Right atrium auricular region (tissue), 2 donors: Measurements from ENCODE around the gene MYLIP. TPM values are rescaled to one million over a fixed set of nuclear protein-coding genes. Genes with fewer than 3 reads are reported as not detected.

ENCODE experiments used
- DNase-seq: peaks from one replicate; pipeline ENCODE4 v3.0.0-alpha.2; 2019; ENCODE audit warnings: low spot score
- H3K27ac ChIP-seq, 2 donors: fragments of 200-600 bp; sonication (generic); 1 replicate in 1 of 2; 2 replicates in 1 of 2; pipeline ENCODE4 v1.5.1; 2016 to 2019
- H3K27me3 ChIP-seq, 2 donors: fragments of 200-600 bp; sonication (generic); one replicate each; pipeline versions ENCODE4 v1.5.1 to v1.6.0; 2017 to 2019
- H3K36me3 ChIP-seq: fragments of 200-600 bp; sonication (generic); one replicate; pipeline ENCODE4 v1.5.1; 2016
- H3K4me1 ChIP-seq, 2 donors: fragments of 200-600 bp; sonication (generic); one replicate each; pipeline versions ENCODE4 v1.5.1 to v1.6.0; 2017 to 2019
- H3K4me3 ChIP-seq, 2 donors: fragments of 200-600 bp; sonication (generic); 1 replicate in 1 of 2; 2 replicates in 1 of 2; pipeline ENCODE4 v1.5.1; 2017 to 2019; ENCODE audit warnings: mild to moderate bottlenecking in 1 of 2, moderate library complexity in 1 of 2
- H3K9me3 ChIP-seq, 2 donors: fragments of 200-600 bp; sonication (generic); one replicate each; pipeline ENCODE4 v1.5.1; 2019
- CTCF ChIP-seq, 2 donors: fragments of 200-600 bp; sonication (generic); IDR thresholded peaks; one replicate each; pipeline ENCODE4 v1.5.1; 2019; ENCODE audit warnings: antibody characterized with exemption in 2 of 2
- total RNA-seq, 2 donors: library from RNA; depleted of rRNA; stranded (reverse); fragments of >200 nt; gene quantifications; one replicate each; pipeline ENCODE4 v1.1.0, GENCODE V29; 2016

Gene MYLIP
- total RNA-seq, 2 donors from 2014 or later, result 15.6 to 25.1 TPM

GRCh38 chr6:16153211-16153820, 24.4 kb downstream of the MYLIP start:
- Histone ChIP-seq H3K27ac (no peak overlapping the region), H3K9me3 (no peaks in the 10 kb centered on the region), H3K27me3 (no peaks in the 10 kb centered on the region), H3K4me1 (peaks cover 0 to 6% of the 10 kb centered on the region in 2 donors), H3K4me3 (no peak overlapping the region), H3K36me3 (peaks cover 24% of the 10 kb centered on the region)
- TF ChIP-seq CTCF (IDR thresholded peaks at IDR 0.05), result no peak
- no peak for DNase-seq

GRCh38 chr6:16154904-16155303, 26.0 kb downstream of the MYLIP start:
- Histone ChIP-seq H3K9me3 (no peaks in the 10 kb centered on the region), H3K36me3 (peaks cover 9% of the 10 kb centered on the region), H3K27me3 (no peaks in the 10 kb centered on the region), H3K4me1 (peaks cover 0 to 6% of the 10 kb centered on the region in 2 donors), H3K27ac (no peak overlapping the region), H3K4me3 (no peak overlapping the region)
- DNase-seq, result peak; percentile 64
- TF ChIP-seq CTCF (IDR thresholded peaks at IDR 0.05), result no peak

DNA sequence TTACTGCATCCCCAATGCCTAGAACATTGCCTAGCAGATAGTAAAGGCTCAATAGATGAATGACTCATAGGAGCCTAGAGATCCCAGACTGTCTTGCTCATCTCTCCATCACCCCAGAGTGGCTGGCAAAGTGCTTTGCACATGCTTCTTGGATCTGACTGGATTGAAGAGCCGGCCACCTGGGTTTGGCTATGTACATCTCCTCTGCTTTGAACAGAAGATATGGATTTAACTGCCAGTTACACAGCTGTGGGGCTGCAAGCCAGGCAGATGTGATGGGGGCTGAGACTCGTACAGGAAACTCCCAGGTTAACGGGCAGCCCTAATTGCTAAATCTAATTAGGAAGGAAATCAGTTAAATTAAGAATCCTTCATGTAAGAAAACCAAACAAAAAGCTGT, 28.6 kb downstream of the MYLIP start:
- no peaks in the 10 kb centered on the region for H3K27me3 ChIP-seq
- DNase-seq, result no peak
- no peak overlapping the region for H3K27ac ChIP-seq
- peaks cover 4% of the 10 kb centered on the region for H3K36me3 ChIP-seq
- H3K4me3 ChIP-seq, result no peak overlapping the region
- no peak for TF ChIP-seq CTCF (IDR thresholded peaks at IDR 0.05)
- H3K4me1 ChIP-seq, result peaks cover 0 to 6% of the 10 kb centered on the region in 2 donors
- H3K9me3 ChIP-seq, result no peaks in the 10 kb centered on the region

- H3K4me1 ChIP-seq, result peaks cover 0 to 6% of the 10 kb centered on the region in 2 donors
- H3K27ac ChIP-seq, result no peak overlapping the region
- no peaks in the 10 kb centered on the region for H3K27me3 ChIP-seq
- no peak for TF ChIP-seq CTCF (IDR thresholded peaks at IDR 0.05)
- DNase-seq, result no peak
- H3K36me3 ChIP-seq, result no peaks in the 10 kb centered on the region
- H3K9me3 ChIP-seq, result no peaks in the 10 kb centered on the region
- no peak overlapping the region for H3K4me3 ChIP-seq
These were observed 29.0 kb downstream of the MYLIP start for GRCh38 chr6:16157909-16158308.

GRCh38 chr6:16158943-16159557, 30.2 kb downstream of the MYLIP start:
- Histone ChIP-seq H3K9me3 (no peaks in the 10 kb centered on the region), H3K27ac (no peak overlapping the region), H3K27me3 (no peaks in the 10 kb centered on the region), H3K4me1 (peaks cover 0 to 6% of the 10 kb centered on the region in 2 donors), H3K4me3 (no peak overlapping the region), H3K36me3 (no peaks in the 10 kb centered on the region)
- no peak for TF ChIP-seq CTCF (IDR thresholded peaks at IDR 0.05)
- DNase-seq, result no peak

DNA sequence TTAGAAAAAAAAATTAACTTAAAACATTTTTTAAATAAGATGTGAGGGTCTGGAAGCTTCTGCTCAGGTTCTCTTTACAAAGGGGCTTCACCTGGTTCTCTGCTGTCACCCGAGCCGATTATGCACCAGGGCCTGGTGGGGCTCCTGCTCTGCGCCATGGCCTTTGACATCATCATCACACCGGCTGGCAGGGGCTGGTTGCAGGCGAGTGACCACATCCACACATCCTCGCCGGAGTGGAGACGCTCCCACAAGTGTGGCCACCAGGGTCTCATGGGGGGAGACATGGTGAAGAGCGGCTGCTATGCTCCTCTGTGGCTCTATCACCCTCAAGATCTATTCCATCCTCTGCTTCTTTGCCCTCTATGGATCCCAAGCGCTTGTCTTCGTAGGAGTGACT, 31.9 kb downstream of the MYLIP start:
- no peak for TF ChIP-seq CTCF (IDR thresholded peaks at IDR 0.05)

More for the DNA sequence above, 31.9 kb downstream of the MYLIP start:
- H3K4me1 ChIP-seq, result no peaks in the 10 kb centered on the region
- DNase-seq, result no peak
- no peaks in the 10 kb centered on the region for H3K27me3 ChIP-seq
- no peaks in the 10 kb centered on the region for H3K36me3 ChIP-seq
- H3K27ac ChIP-seq, result no peak overlapping the region
- H3K4me3 ChIP-seq, result no peak overlapping the region
- H3K9me3 ChIP-seq, result no peaks in the 10 kb centered on the region
